Measurements from ENCODE around the gene CERK. TPM values are rescaled to one million over a fixed set of nuclear protein-coding genes. Genes with fewer than 3 reads are reported as not detected.

Gene CERK
- total and polyA plus RNA-seq, 5 experiments from 2014 or later, result 39.4 to 185 (median 61.2) TPM

- ATAC-seq (no peak), DNase-seq (no peak)
- POLR2A ChIA-PET, result no interaction called here
- H3K4me3 Mint-ChIP-seq, result no peak overlapping the region
- H3K4me1 Mint-ChIP-seq, result peaks cover 0 to 14% (median 9%) of the 10 kb centered on the region in 4 donors
- H3K36me3 Mint-ChIP-seq, result no peaks in the 10 kb centered on the region
- peak overlapping the region in 2 of 10 donors; percentile 15 to 35 for H3K27ac Mint-ChIP-seq
- H3K27me3 Mint-ChIP-seq, result no peaks in the 10 kb centered on the region
- H3K9me3 Mint-ChIP-seq, result no peaks in the 10 kb centered on the region
Measured at GRCh38 chr22:46661221-46661851, 76.7 kb downstream of the CERK start.

- POLR2A ChIA-PET, result no interaction called here
- Mint-ChIP-seq H3K4me3 (no peak overlapping the region), H3K27ac (peak overlapping the region in 5 of 10 donors; percentile 15 to 72 (median 35)), H3K36me3 (no peaks in the 10 kb centered on the region), H3K4me1 (peaks cover 0 to 14% (median 9%) of the 10 kb centered on the region in 4 donors), H3K27me3 (no peaks in the 10 kb centered on the region), H3K9me3 (no peaks in the 10 kb centered on the region)
- DNase-seq, result no peak
- ATAC-seq, result peak; percentile 39 to 42
Measured at GRCh38 chr22:46660604-46661201, 77.3 kb downstream of the CERK start.

GRCh38 chr22:46659791-46660186 lies 78.3 kb downstream of the CERK start:
- Mint-ChIP-seq H3K27ac (peak overlapping the region in 1 of 10 donors; percentile 27), H3K4me1 (peaks cover 0 to 14% (median 9%) of the 10 kb centered on the region in 4 donors), H3K4me3 (no peak overlapping the region), H3K36me3 (no peaks in the 10 kb centered on the region), H3K9me3 (no peaks in the 10 kb centered on the region), H3K27me3 (no peaks in the 10 kb centered on the region)
- DNase-seq (no peak), ATAC-seq (no peak)
- POLR2A ChIA-PET, result no interaction called here

GRCh38 chr22:46659059-46659790 lies 78.8 kb downstream of the CERK start:
- DNase-seq, result no peak
- Mint-ChIP-seq H3K9me3 (no peaks in the 10 kb centered on the region), H3K27ac (peak overlapping the region in 1 of 10 donors; percentile 56), H3K4me3 (no peak overlapping the region), H3K36me3 (no peaks in the 10 kb centered on the region), H3K27me3 (no peaks in the 10 kb centered on the region), H3K4me1 (peaks cover 0 to 16% (median 9%) of the 10 kb centered on the region in 4 donors)
- POLR2A ChIA-PET, result no interaction called here
- ATAC-seq, result no peak

GRCh38 chr22:46657996-46658947 lies 79.8 kb downstream of the CERK start:
- no peaks in the 10 kb centered on the region for H3K9me3 Mint-ChIP-seq
- ATAC-seq (no peak), DNase-seq (no peak)
- no peaks in the 10 kb centered on the region for H3K27me3 Mint-ChIP-seq
- H3K4me3 Mint-ChIP-seq, result no peak overlapping the region
- POLR2A ChIA-PET, result no interaction called here
- no peak overlapping the region for H3K27ac Mint-ChIP-seq
- no peaks in the 10 kb centered on the region for H3K36me3 Mint-ChIP-seq
- peaks cover 0 to 21% (median 10%) of the 10 kb centered on the region in 4 donors for H3K4me1 Mint-ChIP-seq

- Mint-ChIP-seq H3K9me3 (no peaks in the 10 kb centered on the region), H3K4me3 (no peak overlapping the region), H3K27ac (no peak overlapping the region), H3K27me3 (no peaks in the 10 kb centered on the region), H3K36me3 (no peaks in the 10 kb centered on the region), H3K4me1 (peaks cover 5 to 26% (median 15%) of the 10 kb centered on the region in 4 donors)
- ATAC-seq (no peak), DNase-seq (no peak)
- POLR2A ChIA-PET, result no interaction called here
Measured at GRCh38 chr22:46657655-46657953, 80.4 kb downstream of the CERK start.

GRCh38 chr22:46656856-46657654 lies 81.0 kb downstream of the CERK start:
- H3K27ac Mint-ChIP-seq, result no peak overlapping the region
- no peak overlapping the region for H3K4me3 Mint-ChIP-seq
- no peaks in the 10 kb centered on the region for H3K9me3 Mint-ChIP-seq
- peaks cover 8 to 28% (median 15%) of the 10 kb centered on the region in 4 donors for H3K4me1 Mint-ChIP-seq
- no peaks in the 10 kb centered on the region for H3K36me3 Mint-ChIP-seq
- no peaks in the 10 kb centered on the region for H3K27me3 Mint-ChIP-seq
- DNase-seq (no peak), ATAC-seq (no peak)
- POLR2A ChIA-PET, result no interaction called here

GRCh38 chr22:46655861-46656608 lies 82.0 kb downstream of the CERK start:
- Mint-ChIP-seq H3K27ac (no peak overlapping the region), H3K36me3 (no peaks in the 10 kb centered on the region), H3K4me3 (no peak overlapping the region), H3K9me3 (no peaks in the 10 kb centered on the region), H3K27me3 (no peaks in the 10 kb centered on the region), H3K4me1 (peaks cover 9 to 33% (median 20%) of the 10 kb centered on the region in 4 donors)
- DNase-seq (no peak), ATAC-seq (no peak)
- POLR2A ChIA-PET, result no interaction called here

GRCh38 chr22:46654927-46655595 lies 83.0 kb downstream of the CERK start:
- H3K27me3 Mint-ChIP-seq, result no peaks in the 10 kb centered on the region
- H3K36me3 Mint-ChIP-seq, result no peaks in the 10 kb centered on the region
- no peak overlapping the region for H3K4me3 Mint-ChIP-seq
- ATAC-seq (no peak), DNase-seq (no peak)
- peaks cover 5 to 28% (median 16%) of the 10 kb centered on the region in 4 donors for H3K4me1 Mint-ChIP-seq
- H3K9me3 Mint-ChIP-seq, result no peaks in the 10 kb centered on the region
- POLR2A ChIA-PET, result interaction anchor here (0.5 kb wide), 1 partner anchor 43 kb away, joined by 3 read pairs; no protein-coding TSS in a partner anchor
- H3K27ac Mint-ChIP-seq, result peak overlapping the region in 2 of 10 donors; percentile 57 to 59

GRCh38 chr22:46654426-46654825 lies 83.6 kb downstream of the CERK start:
- Mint-ChIP-seq H3K9me3 (no peaks in the 10 kb centered on the region), H3K4me3 (no peak overlapping the region), H3K36me3 (no peaks in the 10 kb centered on the region), H3K4me1 (peaks cover 5 to 32% (median 15%) of the 10 kb centered on the region in 4 donors), H3K27ac (peak overlapping the region in 1 of 10 donors; percentile 59), H3K27me3 (no peaks in the 10 kb centered on the region)
- no peak for ATAC-seq
- no peak for DNase-seq
- POLR2A ChIA-PET, result no interaction called here

GRCh38 chr22:46653596-46653995 lies 84.5 kb downstream of the CERK start:
- Mint-ChIP-seq H3K4me1 (peaks cover 5 to 34% (median 14%) of the 10 kb centered on the region in 4 donors), H3K27ac (peak overlapping the region in 1 of 10 donors; percentile 71), H3K9me3 (no peaks in the 10 kb centered on the region), H3K36me3 (no peaks in the 10 kb centered on the region), H3K27me3 (no peaks in the 10 kb centered on the region), H3K4me3 (no peak overlapping the region)
- no peak for DNase-seq
- POLR2A ChIA-PET, result no interaction called here
- no peak for ATAC-seq

Measured in naive thymus-derived CD8-positive, alpha-beta T cell (primary cell).